HG02852 (cell line): ENCODE measurements around the gene USP20.
A peak's percentile ranks its signal among the peaks of the same experiment; 100 is the strongest.

ENCODE experiments used
- ATAC-seq: cut with Tn5 transposase; IDR thresholded peaks from one replicate; pipeline ENCODE4 v1.9.1; 2021; ENCODE audit warnings: mild to moderate bottlenecking, moderate library complexity; ENCODE audit not compliant: unreplicated experiment

USP20 gene

GRCh38 chr9:129822898-129823541 lies 12.2 kb upstream of the USP20 start:
- no peak for ATAC-seq

- ATAC-seq: no peak
Observed at GRCh38 chr9:129823542-129823934, 11.7 kb upstream of the USP20 start.

- ATAC-seq: peak; percentile 94
Observed at GRCh38 chr9:129823935-129824601, 11.2 kb upstream of the USP20 start, which contains the start of gene TOR1A. Gene TOR1A (minus strand): TSS chr9:129824136. CDS start chr9:129824085, 51 bp downstream.

- no peak for ATAC-seq
Observed at GRCh38 chr9:129826344-129826743, 8.9 kb upstream of the USP20 start.

- no peak for ATAC-seq
Observed at GRCh38 chr9:129826759-129827158, 8.5 kb upstream of the USP20 start.

GRCh38 chr9:129828051-129828450 lies 7.2 kb upstream of the USP20 start:
- ATAC-seq: no peak

GRCh38 chr9:129828969-129829368 lies 6.3 kb upstream of the USP20 start:
- no peak for ATAC-seq

GRCh38 chr9:129832982-129833381 lies 2.3 kb upstream of the USP20 start:
- ATAC-seq: no peak

GRCh38 chr9:129834489-129835127 lies 650 bp upstream of the USP20 start:
- ATAC-seq: peak; percentile 25

- no peak for ATAC-seq
Observed at GRCh38 chr9:129835860-129836223, 584 bp downstream of the USP20 start.

GRCh38 chr9:129836311-129837007 lies 1.2 kb downstream of the USP20 start:
- no peak for ATAC-seq

- no peak for ATAC-seq
Observed at GRCh38 chr9:129838707-129839259, 3.5 kb downstream of the USP20 start.

GRCh38 chr9:129839324-129840023 lies 4.2 kb downstream of the USP20 start:
- ATAC-seq: no peak

GRCh38 chr9:129840034-129840433 lies 4.8 kb downstream of the USP20 start:
- no peak for ATAC-seq

- ATAC-seq: no peak
Observed at GRCh38 chr9:129841071-129841470, 5.8 kb downstream of the USP20 start.

- ATAC-seq: no peak
Observed at GRCh38 chr9:129845373-129845772, 10.1 kb downstream of the USP20 start.

- ATAC-seq: no peak
Observed at GRCh38 chr9:129848712-129849441, 13.6 kb downstream of the USP20 start.

- no peak for ATAC-seq
Observed at GRCh38 chr9:129849901-129850300, 14.6 kb downstream of the USP20 start.

GRCh38 chr9:129850821-129851550 lies 15.7 kb downstream of the USP20 start:
- no peak for ATAC-seq
